ENCODE measurements around the gene DEFB124.

GRCh38 chr20:31474758-31475427 lies at the start of gene DEFB124, which contains the start of gene REM1:
- no peak for TF ChIP-seq CTCF (IDR thresholded peaks at IDR 0.05)
- TF ChIP-seq POLR2AphosphoS5 (IDR thresholded peaks at IDR 0.05) = no peak

All from suprapubic skin (tissue), 3 donors.